ENCODE measurements around the gene BDP1. TPM values are rescaled to one million over a fixed set of nuclear protein-coding genes. Genes with fewer than 3 reads are reported as not detected.
A peak's percentile ranks its signal among the peaks of the same experiment; 100 is the strongest.

BDP1 gene
- total and polyA plus RNA-seq, 2 of the 4 experiments (the other 2 are of a cell fraction): 5.8 to 14.0 TPM

DNA sequence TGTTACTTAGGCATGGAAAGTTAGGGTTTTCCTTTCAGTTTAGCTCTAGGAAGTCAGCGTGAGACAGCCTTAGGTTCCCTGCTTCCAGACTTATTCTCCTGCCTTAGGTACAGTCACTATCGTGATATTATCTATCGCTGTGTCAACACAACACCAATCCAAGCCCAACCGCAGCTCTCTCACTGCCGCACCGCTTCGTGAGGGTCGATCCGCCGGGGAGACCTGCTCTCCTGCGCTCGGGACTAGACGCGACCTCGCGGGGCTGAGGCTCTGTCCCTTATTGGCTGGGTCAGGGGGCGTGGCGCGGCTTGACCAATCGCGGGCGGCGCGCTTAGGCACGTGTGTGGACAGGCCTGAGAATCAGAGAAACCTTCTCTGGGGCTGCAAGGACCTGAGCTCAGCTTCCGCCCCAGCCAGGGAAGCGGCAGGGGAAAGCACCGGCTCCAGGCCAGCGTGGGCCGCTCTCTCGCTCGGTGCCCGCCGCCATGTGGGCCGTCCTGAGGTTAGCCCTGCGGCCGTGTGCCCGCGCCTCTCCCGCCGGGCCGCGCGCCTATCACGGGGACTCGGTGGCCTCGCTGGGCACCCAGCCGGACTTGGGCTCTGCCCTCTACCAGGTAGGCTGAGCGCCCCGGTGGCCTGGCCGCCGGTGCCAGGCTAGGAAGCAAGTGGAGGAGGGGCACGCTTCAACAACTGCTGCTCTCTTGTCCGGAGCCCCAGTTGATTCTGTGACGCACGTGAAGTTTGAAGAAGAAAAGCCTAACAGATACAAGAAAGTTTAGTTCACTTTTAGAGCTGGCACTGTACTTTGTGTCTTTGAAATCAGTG lies 131.7 kb downstream of the BDP1 start, which contains the start of gene MCCC2:
TSS of gene MCCC2 (plus strand) at position 400 of the 825 bp plus-strand sequence. CDS start at position 486, 86 bp downstream.
- H3K9ac ChIP-seq (ENCODE audit: low read depth, low read length): peak within 1 kb of the TSS; percentile 84
- H3K18ac ChIP-seq (ENCODE audit: low read depth, low read length): peak within 1 kb of the TSS; percentile 14; the same call in 1 of the 2 replicates
- peaks cover 2% of the 10 kb centered on the region; the same call in 1 of the 2 replicates for H3K4me1 ChIP-seq (ENCODE audit: control insufficient read depth, insufficient read depth, low read length)
- peak within 1 kb of the TSS; percentile 73 for H3K27ac ChIP-seq (ENCODE audit: insufficient read depth, low read length)
- CTCF ChIA-PET: interaction anchor here (0.5 to 1.0 kb wide), 4 partner anchors 14 to 563 kb away, joined by 3 to 5 read pairs (median 3); no protein-coding TSS in a partner anchor
- H2BK20ac ChIP-seq (ENCODE audit: low read depth, low read length): no peak within 1 kb of the TSS
- peak within 1 kb of the TSS; percentile 95 for H4K5ac ChIP-seq (ENCODE audit: low read depth, low read length)
- H3K14ac ChIP-seq (replicated peaks; ENCODE audit: low read depth, low read length): peak within 1 kb of the TSS; percentile 86
- peak within 1 kb of the TSS; percentile 14; the same call in 1 of the 2 replicates for H4K91ac ChIP-seq (ENCODE audit: insufficient read depth, low read depth, low read length)
- H2AK5ac ChIP-seq (ENCODE audit: low read depth, low read length): no peak within 1 kb of the TSS; the same call in 1 of the 2 replicates
- H3K27me3 ChIP-seq (ENCODE audit: control insufficient read depth, insufficient read depth, low read length): no peaks in the 10 kb centered on the region
- H4K20me1 ChIP-seq (ENCODE audit: insufficient read depth, low read length): no peaks in the 10 kb centered on the region
- H3K9me3 ChIP-seq (ENCODE audit: control insufficient read depth, insufficient read depth, low read length): no peaks in the 10 kb centered on the region
- H2AK9ac ChIP-seq (replicated peaks; ENCODE audit: low read depth, low read length, poor library complexity): peak within 1 kb of the TSS; percentile 90
- peak within 1 kb of the TSS; percentile 94 for H3K23ac ChIP-seq (ENCODE audit: low read depth, low read length)
- intact Hi-C loops (cut with micrococcal nuclease): loop anchor here (5.0 kb wide), 1 partner anchor 720 kb away; no protein-coding TSS in a partner anchor
- H3K4me2 ChIP-seq (ENCODE audit: low read depth, low read length): peak within 1 kb of the TSS; percentile 96
- in situ Hi-C loops (cut with MboI; ENCODE audit: low sequenced_read_pairs): loop anchor here (25.0 kb wide), 1 partner anchor 725 kb away; the partner anchor contains the start of genes MRPS27 and PTCD2
- peak within 1 kb of the TSS; percentile 63 for H2BK5ac ChIP-seq (ENCODE audit: low read depth, low read length, poor library complexity, severe bottlenecking)
- peak; percentile 100 for ATAC-seq (ENCODE audit: low read depth)
- 0 out of 2 replicates have a peak within 1 kb of the TSS, but pooled peaks have one; percentile 28 for H2BK120ac ChIP-seq (ENCODE audit: low read depth, low read length)
- 3% methylated on average over 37 of the region's 56 CpGs; no CpG with 5 or more reads in 1 of the 2 experiments for WGBS, 2 experiments (ENCODE audit: extremely low coverage in 2 of 2, insufficient read length in 1 of 2)
- dilution Hi-C loops (cut with HindIII; ENCODE audit: low sequenced_read_pairs, unreplicated experiment): no loop called here
- H4K8ac ChIP-seq (ENCODE audit: low read depth in 2 of 2, low read length in 2 of 2): peak within 1 kb of the TSS; percentile 91 to 99
- no peaks in the 10 kb centered on the region; the same call in 1 of the 2 replicates for H3K9me1 ChIP-seq (ENCODE audit: insufficient read depth, low read length)
- peak within 1 kb of the TSS; percentile 76 for H3K4me3 ChIP-seq (ENCODE audit: insufficient read depth, low read depth, low read length)
- peak within 1 kb of the TSS; percentile 46 for H3K56ac ChIP-seq (ENCODE audit: extremely low read depth, insufficient read depth, low read length)
- H2AFZ ChIP-seq (replicated peaks; ENCODE audit: low read length, poor library complexity): peak within 1 kb of the TSS; percentile 89
- POLR2A ChIA-PET (ENCODE audit: unreplicated experiment): no interaction called here
- TF ChIP-seq BHLHE40 (IDR thresholded peaks at IDR 0.05; ENCODE audit: low read depth, low read length) (peak; percentile 81), MXI1 (IDR thresholded peaks at IDR 0.05; ENCODE audit: borderline replicate concordance, low read depth, low read length) (peak; percentile 81), SMC3 (IDR thresholded peaks at IDR 0.05; ENCODE audit: low read depth, low read length) (no peak), RFX5 (IDR thresholded peaks at IDR 0.05; ENCODE audit: low read depth, low read length) (no peak), CHD1 (IDR thresholded peaks at IDR 0.05; ENCODE audit: low read depth, low read length) (no peak), FOS (IDR thresholded peaks at IDR 0.05; ENCODE audit: low read depth, low read length) (peak; percentile 4; the same call in 1 of the 2 replicates), POLR2A (IDR thresholded peaks at IDR 0.05; ENCODE audit: low read depth, low read length) (peak; percentile 67; the same call in 1 of the 2 replicates), MAZ (IDR thresholded peaks at IDR 0.05; ENCODE audit: borderline replicate concordance, low read depth, low read length) (no peak), RAD21 (IDR thresholded peaks at IDR 0.05; ENCODE audit: low read length) (no peak)
- TF ChIP-seq, protein P1, sequence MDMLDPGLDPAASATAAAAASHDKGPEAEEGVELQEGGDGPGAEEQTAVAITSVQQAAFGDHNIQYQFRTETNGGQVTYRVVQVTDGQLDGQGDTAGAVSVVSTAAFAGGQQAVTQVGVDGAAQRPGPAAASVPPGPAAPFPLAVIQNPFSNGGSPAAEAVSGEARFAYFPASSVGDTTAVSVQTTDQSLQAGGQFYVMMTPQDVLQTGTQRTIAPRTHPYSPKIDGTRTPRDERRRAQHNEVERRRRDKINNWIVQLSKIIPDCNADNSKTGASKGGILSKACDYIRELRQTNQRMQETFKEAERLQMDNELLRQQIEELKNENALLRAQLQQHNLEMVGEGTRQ (IDR thresholded peaks at IDR 0.05; ENCODE audit: low read depth, low read length): peak; percentile 96
- H3K36me3 ChIP-seq (ENCODE audit: control insufficient read depth, insufficient read depth, low read length): no peaks in the 10 kb centered on the region
- H2BK15ac ChIP-seq (ENCODE audit: low read depth, low read length): no peak within 1 kb of the TSS; the same call in 2 of the 3 replicates
- BruUV-seq (replicated peaks): no TSS peak
- peak within 1 kb of the TSS; percentile 74 for H3K4ac ChIP-seq (ENCODE audit: low read depth, low read length)
- peak; percentile 92 for DNase-seq
- H3K79me1 ChIP-seq (ENCODE audit: low read depth in 1 of 2, low read length in 2 of 2): peaks cover 11 to 16% of the 10 kb centered on the region in 2 experiments; a peak in 3 of 4 replicates

Measured in IMR-90 (cell line).